Lung (tissue), 12 donors: ENCODE measurements around the gene CD53. TPM values are rescaled to one million over a fixed set of nuclear protein-coding genes. Genes with fewer than 3 reads are reported as not detected.

Experiments used
- ATAC-seq: fragments of 200-7000 bp; cut with Tn5 transposase; one replicate; pipeline ENCODE4 v1.9.1; 2020; ENCODE audit warnings: moderate number of reproducible peaks; ENCODE audit not compliant: insufficient read depth, low FRiP score
- DNase-seq, 3 donors: peaks; one replicate each; pipeline ENCODE4 v3.0.0-alpha.2; 2013 to 2017
- H3K27ac ChIP-seq, 2 donors: one replicate each; pipeline ENCODE4 v1.5.1; 2013; ENCODE audit warnings: mild to moderate bottlenecking in 2 of 2, moderate library complexity in 2 of 2, control low read depth in 1 of 2, inconsistent platforms in 1 of 2, low read depth in 1 of 2, low read length in 1 of 2
- H3K27me3 ChIP-seq, 3 donors: one replicate each; pipeline ENCODE4 v1.5.1; 2013; ENCODE audit warnings: low read length in 2 of 3; ENCODE audit not compliant: control insufficient read depth in 3 of 3, insufficient read depth in 3 of 3
- H3K36me3 ChIP-seq, 4 donors: one replicate each; pipeline ENCODE4 v1.5.1; 2013; ENCODE audit warnings: low read length in 4 of 4, mild to moderate bottlenecking in 1 of 4, moderate library complexity in 1 of 4; ENCODE audit not compliant: control insufficient read depth in 4 of 4, insufficient read depth in 4 of 4
- H3K4me1 ChIP-seq, 5 donors: one replicate each; pipeline ENCODE4 v1.5.1; 2013; ENCODE audit warnings: low read length in 5 of 5, mild to moderate bottlenecking in 2 of 5, moderate library complexity in 1 of 5; ENCODE audit not compliant: control insufficient read depth in 5 of 5, insufficient read depth in 5 of 5
- H3K4me3 ChIP-seq: one replicate; pipeline ENCODE4 v1.5.1; 2013; ENCODE audit warnings: mild to moderate bottlenecking, control low read depth, moderate library complexity
- H3K9ac ChIP-seq, 2 donors: one replicate each; pipeline ENCODE4 v1.5.1; 2013; ENCODE audit warnings: low read length in 2 of 2, control low read depth in 1 of 2; ENCODE audit not compliant: insufficient read depth in 1 of 2
- H3K9me3 ChIP-seq, 4 donors: one replicate each; pipeline ENCODE4 v1.5.1; 2013; ENCODE audit warnings: low read length in 3 of 4, mild to moderate bottlenecking in 1 of 4, moderate library complexity in 1 of 4; ENCODE audit not compliant: control insufficient read depth in 4 of 4, insufficient read depth in 3 of 4
- CTCF ChIP-seq: IDR thresholded peaks from 2 replicates; pipeline ENCODE4 v1.5.1; 2012; ENCODE audit warnings: mild to moderate bottlenecking; ENCODE audit errors: control extremely low read depth, extremely low read depth
- WGBS, 2 donors: extraction: QIAGEN DNeasy Blood & Tissue Kit; methylation state at CpG; one replicate each; pipeline ENCODE4 v1.1.7; 2013; 5-methylcytosine and 5-hydroxymethylcytosine counted together
- polyA plus RNA-seq, 2 donors: library from polyadenylated mRNA; stranded (reverse); fragments of 200-250 nt; gene quantifications; one replicate each; pipeline ENCODE4 v1.2.1, GENCODE V29; 2013
- total RNA-seq, 2 donors: library from RNA; depleted of rRNA in 1 of 2; stranded (reverse); fragments of >200 nt in 1 of 2; gene quantifications; one replicate each; pipeline ENCODE4 v1.2.1, GENCODE V29; 2014 to 2021
- donor health status: control.
- donor health status: control.
- donor health status: Bipolar disorder and iron deficiency.
- donor health status: healthy.
- donor health status: DM: yes; HTN: yes; CAD: no.

Gene CD53
- total and polyA plus RNA-seq, 4 donors, result 41.2 to 583 (median 88.7) TPM

GRCh38 chr1:110856410-110856809 lies 16.5 kb upstream of the CD53 start:
- 85% methylated on average over 2 of the region's 2 CpGs for WGBS, 2 donors
- Histone ChIP-seq H3K4me1 (no peaks in the 10 kb centered on the region), H3K27me3 (peaks cover 0 to 4% (median 0%) of the 10 kb centered on the region in 3 donors)

GRCh38 chr1:110857964-110858948 lies 14.7 kb upstream of the CD53 start:
- DNase-seq (no peak), ATAC-seq (no peak)
- H3K27ac ChIP-seq, result no peak overlapping the region
- no peak overlapping the region for H3K4me3 ChIP-seq
- H3K9ac ChIP-seq, result no peak overlapping the region
- peaks cover 0 to 2% (median 0%) of the 10 kb centered on the region in 4 donors for H3K9me3 ChIP-seq
- no peaks in the 10 kb centered on the region for H3K36me3 ChIP-seq
- H3K4me1 ChIP-seq, result no peaks in the 10 kb centered on the region
- TF ChIP-seq CTCF, result no peak
- WGBS, 2 donors, result 65 to 77% methylated on average over 7 of the region's 7 CpGs
- no peaks in the 10 kb centered on the region for H3K27me3 ChIP-seq

More at GRCh38 chr1:110856410-110856809, 16.5 kb upstream of the CD53 start:
- Histone ChIP-seq H3K4me3 (no peak overlapping the region), H3K9me3 (peaks cover 0 to 2% (median 0%) of the 10 kb centered on the region in 4 donors), H3K9ac (no peak overlapping the region), H3K36me3 (no peaks in the 10 kb centered on the region), H3K27ac (no peak overlapping the region)
- ATAC-seq (no peak), DNase-seq (no peak)
- no peak for TF ChIP-seq CTCF

- Histone ChIP-seq H3K27ac (no peak overlapping the region), H3K27me3 (no peaks in the 10 kb centered on the region), H3K4me1 (no peaks in the 10 kb centered on the region), H3K4me3 (no peak overlapping the region), H3K9ac (no peak overlapping the region), H3K36me3 (no peaks in the 10 kb centered on the region), H3K9me3 (peaks cover 0 to 2% (median 0%) of the 10 kb centered on the region in 4 donors)
- 61 to 93% methylated on average over 2 of the region's 2 CpGs for WGBS, 2 donors
- ATAC-seq, result no peak
- no peak for DNase-seq
- TF ChIP-seq CTCF, result no peak
Measured at GRCh38 chr1:110859062-110859461, 13.9 kb upstream of the CD53 start.
